Measurements from ENCODE around the gene AGPS.

DNA sequence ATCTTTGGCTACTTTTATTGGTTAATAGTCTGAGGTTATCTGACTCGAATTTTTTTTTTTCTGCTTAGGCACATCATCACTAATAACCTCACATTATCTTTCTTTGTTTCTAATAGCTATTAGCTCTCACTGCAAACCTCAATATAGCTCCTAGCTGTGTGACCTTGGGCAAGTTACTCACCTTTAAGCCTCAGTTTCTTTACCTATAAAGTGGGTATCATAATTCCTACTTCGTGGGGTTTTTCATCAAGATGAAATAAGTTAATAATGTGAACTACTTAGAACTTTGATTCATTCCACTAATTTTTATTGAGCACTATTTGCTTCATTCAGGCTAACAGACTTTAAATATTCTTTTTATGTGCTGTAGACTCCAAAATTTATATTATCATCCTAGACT, 55.5 kb downstream of the AGPS start:
- TF ChIP-seq, protein P1, sequence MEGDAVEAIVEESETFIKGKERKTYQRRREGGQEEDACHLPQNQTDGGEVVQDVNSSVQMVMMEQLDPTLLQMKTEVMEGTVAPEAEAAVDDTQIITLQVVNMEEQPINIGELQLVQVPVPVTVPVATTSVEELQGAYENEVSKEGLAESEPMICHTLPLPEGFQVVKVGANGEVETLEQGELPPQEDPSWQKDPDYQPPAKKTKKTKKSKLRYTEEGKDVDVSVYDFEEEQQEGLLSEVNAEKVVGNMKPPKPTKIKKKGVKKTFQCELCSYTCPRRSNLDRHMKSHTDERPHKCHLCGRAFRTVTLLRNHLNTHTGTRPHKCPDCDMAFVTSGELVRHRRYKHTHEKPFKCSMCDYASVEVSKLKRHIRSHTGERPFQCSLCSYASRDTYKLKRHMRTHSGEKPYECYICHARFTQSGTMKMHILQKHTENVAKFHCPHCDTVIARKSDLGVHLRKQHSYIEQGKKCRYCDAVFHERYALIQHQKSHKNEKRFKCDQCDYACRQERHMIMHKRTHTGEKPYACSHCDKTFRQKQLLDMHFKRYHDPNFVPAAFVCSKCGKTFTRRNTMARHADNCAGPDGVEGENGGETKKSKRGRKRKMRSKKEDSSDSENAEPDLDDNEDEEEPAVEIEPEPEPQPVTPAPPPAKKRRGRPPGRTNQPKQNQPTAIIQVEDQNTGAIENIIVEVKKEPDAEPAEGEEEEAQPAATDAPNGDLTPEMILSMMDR (IDR thresholded peaks at IDR 0.05; ENCODE audit: low read depth, low read length, poor library complexity, severe bottlenecking): no peak
- TF ChIP-seq EZH2phosphoT487 (IDR thresholded peaks at IDR 0.05; ENCODE audit: borderline replicate concordance, low read length): no peak
